Astrocyte (in vitro differentiated cells and primary cell): ENCODE data around the gene ST6GALNAC3. TPM values are rescaled to one million over a fixed set of nuclear protein-coding genes. Genes with fewer than 3 reads are reported as not detected.
A peak's percentile ranks its signal among the peaks of the same experiment; 100 is the strongest.

ENCODE experiments used
- DNase-seq: peaks from one replicate; pipeline ENCODE4 v3.0.0-alpha.2; 2010; ENCODE audit warnings: low read depth
- FAIRE-seq: peaks from 2 replicates; lab custom pipeline; 2011; peaks lifted over from hg19 to GRCh38; lab: Jason Lieb, UNC
- H2AFZ ChIP-seq: 2 replicates; pipeline ENCODE4 v1.6.0; 2012; ENCODE audit warnings: low read depth, low read length, inconsistent platforms
- H3K27ac ChIP-seq: 2 replicates; pipeline ENCODE4 v1.5.1; 2011; ENCODE audit warnings: low read depth, low read length, inconsistent platforms
- H3K27me3 ChIP-seq: 2 replicates; pipeline ENCODE4 v1.6.0; 2011; ENCODE audit warnings: low read length, inconsistent platforms; ENCODE audit not compliant: insufficient read depth
- H3K36me3 ChIP-seq: 2 replicates; pipeline ENCODE4 v1.5.1; 2011; ENCODE audit warnings: low read length, inconsistent platforms; ENCODE audit not compliant: insufficient read depth
- H3K4me1 ChIP-seq: 2 replicates; pipeline ENCODE4 v1.5.1; 2011; ENCODE audit warnings: low read length, inconsistent platforms; ENCODE audit not compliant: insufficient read depth
- H3K4me2 ChIP-seq: 2 replicates; pipeline ENCODE4 v1.6.0; 2012; ENCODE audit warnings: low read length, inconsistent platforms
- H3K4me3 ChIP-seq: 2 replicates; pipeline ENCODE4 v1.5.1; 2011; ENCODE audit warnings: low read depth, mild to moderate bottlenecking, low read length, inconsistent platforms; ENCODE audit not compliant: insufficient read depth
- H3K79me2 ChIP-seq: 2 replicates; pipeline ENCODE4 v1.6.0; 2012; ENCODE audit warnings: mild to moderate bottlenecking, low read length, inconsistent platforms; ENCODE audit not compliant: insufficient read depth
- H3K9ac ChIP-seq: 2 replicates; pipeline ENCODE4 v1.6.0; 2012; ENCODE audit warnings: mild to moderate bottlenecking, low read length, inconsistent platforms
- H3K9me3 ChIP-seq: 2 replicates; pipeline ENCODE4 v1.5.1; 2012; ENCODE audit warnings: low read depth, mild to moderate bottlenecking, low read length, inconsistent platforms; ENCODE audit not compliant: insufficient read depth
- H4K20me1 ChIP-seq: 2 replicates; pipeline ENCODE4 v1.6.0; 2012; ENCODE audit warnings: low read length, inconsistent platforms; ENCODE audit not compliant: insufficient read depth
- H3K27ac Mint-ChIP-seq: one replicate; pipeline ENCODE4 v1.8.0; 2021; ENCODE audit warnings: mild to moderate bottlenecking, mixed read lengths; ENCODE audit not compliant: unreplicated experiment
- H3K27me3 Mint-ChIP-seq: one replicate; pipeline ENCODE4 v1.8.0; 2021; ENCODE audit warnings: low read depth, mixed read lengths; ENCODE audit not compliant: unreplicated experiment
- H3K36me3 Mint-ChIP-seq: one replicate; pipeline ENCODE4 v1.8.0; 2021; ENCODE audit warnings: low read depth, mixed read lengths; ENCODE audit not compliant: unreplicated experiment
- H3K4me1 Mint-ChIP-seq: one replicate; pipeline ENCODE4 v1.8.0; 2021; ENCODE audit warnings: low read depth, mixed read lengths; ENCODE audit not compliant: unreplicated experiment
- H3K4me3 Mint-ChIP-seq: one replicate; pipeline ENCODE4 v1.8.0; 2021; ENCODE audit warnings: mild to moderate bottlenecking, moderate library complexity, mixed read lengths; ENCODE audit not compliant: unreplicated experiment
- H3K9me3 Mint-ChIP-seq: one replicate; pipeline ENCODE4 v1.8.0; 2021; ENCODE audit warnings: mild to moderate bottlenecking, mixed read lengths; ENCODE audit not compliant: unreplicated experiment
- EZH2 ChIP-seq: IDR thresholded peaks from 2 replicates; pipeline ENCODE4 v1.6.1; 2012; ENCODE audit warnings: mild to moderate bottlenecking, low read length, inconsistent platforms; ENCODE audit not compliant: insufficient read depth
- total RNA-seq: library from RNA; stranded (reverse); gene quantifications from 2 replicates; pipeline ENCODE4 v1.2.1, GENCODE V29; 2021
- TF ChIP-seq, protein P1 (sequence below): IDR thresholded peaks from 2 replicates; pipeline ENCODE4 v1.5.1; 2011; ENCODE audit warnings: low read depth, mild to moderate bottlenecking, inconsistent platforms, low read length, moderate library complexity; ENCODE audit not compliant: insufficient read depth

Gene ST6GALNAC3
- total RNA-seq, 1 donor from 2014 or later: 3.2 TPM

DNA sequence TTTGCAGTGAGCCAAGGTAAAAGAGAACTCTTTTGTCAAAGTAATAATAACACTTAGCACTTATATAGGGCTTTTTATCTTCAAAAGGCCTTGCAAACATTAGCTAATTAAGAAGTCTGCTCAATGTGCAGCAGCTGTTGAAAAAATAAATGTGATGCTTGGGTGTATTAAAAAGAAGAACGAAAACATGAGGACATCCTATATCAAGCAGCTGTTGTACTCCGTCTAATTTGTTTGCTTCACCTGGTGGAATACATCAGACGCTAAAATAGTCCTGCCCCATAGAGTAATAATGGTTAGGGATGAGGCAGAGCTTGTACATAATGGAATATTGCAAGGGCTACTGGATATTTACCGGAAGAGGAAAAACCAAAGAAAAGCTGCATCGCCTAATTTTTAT is 299.5 kb downstream of the ST6GALNAC3 start:
- no peak overlapping the region for H3K4me2 ChIP-seq
- no peak overlapping the region for H3K4me3 Mint-ChIP-seq

DNA sequence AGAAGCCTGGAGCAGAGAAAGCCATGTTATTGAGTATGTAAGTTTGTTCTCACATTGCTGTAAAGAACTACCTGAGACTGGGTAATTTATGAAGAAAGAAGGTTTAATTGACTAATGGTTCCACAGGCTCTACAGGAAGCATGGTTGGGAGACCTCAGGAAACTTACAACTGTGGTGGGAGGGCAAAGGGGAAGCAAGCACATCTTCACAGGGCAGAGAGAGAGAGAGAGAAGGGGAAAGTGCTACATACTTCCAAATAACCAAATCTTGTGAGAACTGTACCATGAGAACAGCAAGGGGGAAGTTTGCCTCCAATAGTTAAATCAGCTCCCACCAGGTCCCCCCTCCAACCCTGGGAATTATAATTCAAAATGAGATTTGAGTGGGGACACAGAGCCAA is 302.7 kb downstream of the ST6GALNAC3 start:
- Mint-ChIP-seq H3K9me3 (peaks cover 1% of the 10 kb centered on the region), H3K27me3 (no peaks in the 10 kb centered on the region), H3K4me3 (peak overlapping the region; percentile 17), H3K4me1 (peaks cover 5% of the 10 kb centered on the region), H3K36me3 (no peaks in the 10 kb centered on the region), H3K27ac (no peak overlapping the region)
- no peaks in the 10 kb centered on the region for H4K20me1 ChIP-seq
- no peaks in the 10 kb centered on the region for H3K4me1 ChIP-seq
- FAIRE-seq (no peak), DNase-seq (no peak)
- H3K9me3 ChIP-seq: no peaks in the 10 kb centered on the region
- no peaks in the 10 kb centered on the region for H3K27me3 ChIP-seq
- TF ChIP-seq, protein P1, sequence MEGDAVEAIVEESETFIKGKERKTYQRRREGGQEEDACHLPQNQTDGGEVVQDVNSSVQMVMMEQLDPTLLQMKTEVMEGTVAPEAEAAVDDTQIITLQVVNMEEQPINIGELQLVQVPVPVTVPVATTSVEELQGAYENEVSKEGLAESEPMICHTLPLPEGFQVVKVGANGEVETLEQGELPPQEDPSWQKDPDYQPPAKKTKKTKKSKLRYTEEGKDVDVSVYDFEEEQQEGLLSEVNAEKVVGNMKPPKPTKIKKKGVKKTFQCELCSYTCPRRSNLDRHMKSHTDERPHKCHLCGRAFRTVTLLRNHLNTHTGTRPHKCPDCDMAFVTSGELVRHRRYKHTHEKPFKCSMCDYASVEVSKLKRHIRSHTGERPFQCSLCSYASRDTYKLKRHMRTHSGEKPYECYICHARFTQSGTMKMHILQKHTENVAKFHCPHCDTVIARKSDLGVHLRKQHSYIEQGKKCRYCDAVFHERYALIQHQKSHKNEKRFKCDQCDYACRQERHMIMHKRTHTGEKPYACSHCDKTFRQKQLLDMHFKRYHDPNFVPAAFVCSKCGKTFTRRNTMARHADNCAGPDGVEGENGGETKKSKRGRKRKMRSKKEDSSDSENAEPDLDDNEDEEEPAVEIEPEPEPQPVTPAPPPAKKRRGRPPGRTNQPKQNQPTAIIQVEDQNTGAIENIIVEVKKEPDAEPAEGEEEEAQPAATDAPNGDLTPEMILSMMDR: no peak
- TF ChIP-seq EZH2: no peak
- H3K4me3 ChIP-seq: no peak overlapping the region
- H3K9ac ChIP-seq: no peak overlapping the region
- no peak overlapping the region for H2AFZ ChIP-seq
- no peaks in the 10 kb centered on the region for H3K79me2 ChIP-seq
- H3K4me2 ChIP-seq: no peak overlapping the region
- no peaks in the 10 kb centered on the region for H3K36me3 ChIP-seq
- no peak overlapping the region for H3K27ac ChIP-seq

More for the DNA sequence above, 299.5 kb downstream of the ST6GALNAC3 start:
- H3K27ac Mint-ChIP-seq: no peak overlapping the region
- no peaks in the 10 kb centered on the region for H3K4me1 Mint-ChIP-seq
- no peaks in the 10 kb centered on the region for H3K9me3 ChIP-seq
- peaks cover 1% of the 10 kb centered on the region for H3K9me3 Mint-ChIP-seq
- no peaks in the 10 kb centered on the region for H3K36me3 ChIP-seq
- H3K4me1 ChIP-seq: no peaks in the 10 kb centered on the region
- no peaks in the 10 kb centered on the region for H3K36me3 Mint-ChIP-seq
- FAIRE-seq: no peak
- H2AFZ ChIP-seq: no peak overlapping the region
- H3K27me3 ChIP-seq: no peaks in the 10 kb centered on the region
- no peaks in the 10 kb centered on the region for H3K27me3 Mint-ChIP-seq
- no peak overlapping the region for H3K9ac ChIP-seq
- H4K20me1 ChIP-seq: no peaks in the 10 kb centered on the region
- TF ChIP-seq, protein P1: no peak
- no peak for TF ChIP-seq EZH2
- H3K79me2 ChIP-seq: no peaks in the 10 kb centered on the region
- H3K4me3 ChIP-seq: no peak overlapping the region
- H3K27ac ChIP-seq: no peak overlapping the region
- DNase-seq: no peak

DNA sequence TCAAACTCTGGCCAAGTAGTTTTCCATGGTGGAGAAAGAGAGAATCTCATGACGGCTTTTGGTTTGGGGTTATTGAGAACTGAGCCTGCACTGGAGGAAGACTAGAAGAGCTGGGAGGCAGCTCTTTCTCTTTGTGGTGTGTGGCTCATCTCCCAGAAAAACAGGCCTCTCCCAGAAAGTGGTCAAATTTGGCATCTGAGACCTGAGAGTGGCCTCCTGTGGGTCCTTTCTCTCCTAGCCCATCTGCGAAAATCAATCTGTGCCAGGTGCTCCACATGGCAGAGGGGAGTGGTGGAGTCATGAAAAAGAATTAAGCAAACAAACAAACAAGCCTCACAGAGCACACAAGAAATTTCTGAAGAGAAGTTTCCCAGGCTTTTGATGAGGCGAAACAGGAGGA is 305.0 kb downstream of the ST6GALNAC3 start:
- H4K20me1 ChIP-seq: no peaks in the 10 kb centered on the region
- H3K27ac ChIP-seq: no peak overlapping the region
- Mint-ChIP-seq H3K4me1 (peaks cover 5% of the 10 kb centered on the region), H3K4me3 (no peak overlapping the region), H3K27me3 (no peaks in the 10 kb centered on the region), H3K27ac (no peak overlapping the region), H3K36me3 (no peaks in the 10 kb centered on the region), H3K9me3 (peaks cover 1% of the 10 kb centered on the region)
- no peaks in the 10 kb centered on the region for H3K27me3 ChIP-seq
- DNase-seq (peak; percentile 20), FAIRE-seq (no peak)
- H3K9me3 ChIP-seq: no peaks in the 10 kb centered on the region
- no peak overlapping the region for H2AFZ ChIP-seq
- no peak overlapping the region for H3K4me2 ChIP-seq
- H3K9ac ChIP-seq: no peak overlapping the region
- no peaks in the 10 kb centered on the region for H3K36me3 ChIP-seq
- no peaks in the 10 kb centered on the region for H3K4me1 ChIP-seq
- H3K79me2 ChIP-seq: no peaks in the 10 kb centered on the region
- TF ChIP-seq, protein P1: no peak
- no peak for TF ChIP-seq EZH2
- no peak overlapping the region for H3K4me3 ChIP-seq
